MCF 10A (cell line): Measurements from ENCODE around the gene TMEM144. TPM values are rescaled to one million over a fixed set of nuclear protein-coding genes. Genes with fewer than 3 reads are reported as not detected.

ENCODE experiments used
- BruUV-seq: library from RNA; stranded (reverse); fragments of 400-500 nt; replicated peaks from 2 replicates; lab custom pipeline; 2021; lab: Mats Ljungman, UMichigan
- CTCF ChIA-PET: fragments of 300-600 bp; sonication (Branson Sonifier 250); formaldehyde crosslinking; extraction: SDS; loops from one replicate; lab custom pipeline; 2021; ENCODE audit warnings: antibody characterized with exemption, inconsistent platforms; lab: Yijun Ruan, JAX
- POLR2A ChIA-PET: fragments of 300-600, 350-650 bp; sonication (Branson Sonifier 250); formaldehyde crosslinking; extraction: SDS; loops from one replicate; lab custom pipeline; 2020; ENCODE audit warnings: antibody characterized with exemption, inconsistent platforms; lab: Yijun Ruan, JAX
- DNase-seq: peaks from one replicate; pipeline ENCODE4 v3.0.0-alpha.2; 2018; ENCODE audit not compliant: unreplicated experiment
- H3K27ac Mint-ChIP-seq: one replicate; pipeline ENCODE4 v1.8.0; 2022; ENCODE audit warnings: mild to moderate bottlenecking, low read depth, mixed read lengths; ENCODE audit not compliant: unreplicated experiment
- H3K27me3 Mint-ChIP-seq: one replicate; pipeline ENCODE4 v1.8.0; 2022; ENCODE audit warnings: mixed read lengths; ENCODE audit not compliant: insufficient read depth, unreplicated experiment
- H3K36me3 Mint-ChIP-seq: one replicate; pipeline ENCODE4 v1.8.0; 2022; ENCODE audit warnings: mild to moderate bottlenecking, moderate library complexity, mixed read lengths; ENCODE audit not compliant: insufficient read depth, unreplicated experiment
- H3K4me1 Mint-ChIP-seq: one replicate; pipeline ENCODE4 v1.8.0; 2022; ENCODE audit warnings: mixed read lengths; ENCODE audit not compliant: insufficient read depth, unreplicated experiment
- H3K4me3 Mint-ChIP-seq: one replicate; pipeline ENCODE4 v1.8.0; 2022; ENCODE audit warnings: mild to moderate bottlenecking, moderate library complexity, mixed read lengths; ENCODE audit not compliant: unreplicated experiment
- H3K9me3 Mint-ChIP-seq: one replicate; pipeline ENCODE4 v1.8.0; 2022; ENCODE audit warnings: mixed read lengths; ENCODE audit not compliant: unreplicated experiment
- CTCF ChIP-seq: fragments of 200-600 bp; IDR thresholded peaks from one replicate; pipeline ENCODE4 v1.8.0; 2022; ENCODE audit warnings: antibody characterized with exemption, mild to moderate bottlenecking; ENCODE audit not compliant: unreplicated experiment
- intact Hi-C: fragments of 100-400 bp; cut with micrococcal nuclease; formaldehyde crosslinking; loops from 2 replicates; pipeline ENCODE4 v1.14.1; 2022
- total RNA-seq: library from RNA; stranded (reverse); gene quantifications from 2 replicates; pipeline ENCODE4 v1.2.3, GENCODE V29; 2022

TMEM144 gene
- total RNA-seq, 1 experiment from 2014 or later = 6.4 TPM

- BruUV-seq = TSS peak; percentile 37
- no peak for DNase-seq
- ChIA-PET POLR2A (interaction anchor here (0.7 to 0.9 kb wide), 2 partner anchors 8 to 738 kb away, joined by 3 read pairs; partner anchors contain the start of gene TMEM144), CTCF (interaction anchor here (0.6 to 2.3 kb wide), 3 partner anchors 9 to 1054 kb away, joined by 5 to 13 read pairs (median 6); no protein-coding TSS in a partner anchor)
- Mint-ChIP-seq H3K27ac (no peak overlapping the region), H3K9me3 (no peaks in the 10 kb centered on the region), H3K27me3 (no peaks in the 10 kb centered on the region), H3K4me3 (no peak overlapping the region), H3K36me3 (peaks cover 5% of the 10 kb centered on the region), H3K4me1 (no peaks in the 10 kb centered on the region)
- intact Hi-C loops = no loop called here
- no peak for TF ChIP-seq CTCF
These were observed 7.8 kb upstream of the TMEM144 start for GRCh38 chr4:158202481-158202880.

GRCh38 chr4:158203436-158203835 lies 6.8 kb upstream of the TMEM144 start:
- BruUV-seq = no TSS peak
- intact Hi-C loops = no loop called here
- peaks cover 5% of the 10 kb centered on the region for H3K36me3 Mint-ChIP-seq
- no peaks in the 10 kb centered on the region for H3K9me3 Mint-ChIP-seq
- H3K4me1 Mint-ChIP-seq = no peaks in the 10 kb centered on the region
- no peak overlapping the region for H3K4me3 Mint-ChIP-seq
- ChIA-PET POLR2A (no interaction called here), CTCF (no interaction called here)
- no peaks in the 10 kb centered on the region for H3K27me3 Mint-ChIP-seq
- H3K27ac Mint-ChIP-seq = no peak overlapping the region
- DNase-seq = no peak
- TF ChIP-seq CTCF = no peak

- ChIA-PET POLR2A (no interaction called here), CTCF (interaction anchor here (1.1 to 1.5 kb wide), 2 partner anchors 8 to 11 kb away, joined by 3 to 7 read pairs; no protein-coding TSS in a partner anchor)
- Mint-ChIP-seq H3K36me3 (peaks cover 5% of the 10 kb centered on the region), H3K27ac (no peak overlapping the region), H3K4me1 (no peaks in the 10 kb centered on the region), H3K4me3 (no peak overlapping the region), H3K9me3 (no peaks in the 10 kb centered on the region), H3K27me3 (no peaks in the 10 kb centered on the region)
- no peak for TF ChIP-seq CTCF
- no peak for DNase-seq
- BruUV-seq = no TSS peak
- intact Hi-C loops = no loop called here
These were observed 6.4 kb upstream of the TMEM144 start for GRCh38 chr4:158203929-158204328.

- BruUV-seq = no TSS peak
- intact Hi-C loops = no loop called here
- no peaks in the 10 kb centered on the region for H3K27me3 Mint-ChIP-seq
- POLR2A ChIA-PET = no interaction called here
- no peak for DNase-seq
- H3K27ac Mint-ChIP-seq = no peak overlapping the region
- no peak for TF ChIP-seq CTCF
- H3K36me3 Mint-ChIP-seq = peaks cover 3% of the 10 kb centered on the region
- no peaks in the 10 kb centered on the region for H3K4me1 Mint-ChIP-seq
- CTCF ChIA-PET = interaction anchor here (0.9 to 1.9 kb wide), 2 partner anchors 14 to 17 kb away, joined by 4 to 5 read pairs; no protein-coding TSS in a partner anchor
- no peak overlapping the region for H3K4me3 Mint-ChIP-seq
- H3K9me3 Mint-ChIP-seq = no peaks in the 10 kb centered on the region
These were observed 1.2 kb upstream of the TMEM144 start for GRCh38 chr4:158208963-158209640.
